DMS53 (cell line): ENCODE data around the gene KSR2.
"Not testable (repeated sequence)": the region's sequence is repeated elsewhere in the genome, so short reads cannot be mapped to it uniquely, and the experiment has no call there.

Source experiments
- DNase-seq: peaks from one replicate; lab custom pipeline; 2025; lab: John Stamatoyannopoulos, UW

KSR2 gene

DNA sequence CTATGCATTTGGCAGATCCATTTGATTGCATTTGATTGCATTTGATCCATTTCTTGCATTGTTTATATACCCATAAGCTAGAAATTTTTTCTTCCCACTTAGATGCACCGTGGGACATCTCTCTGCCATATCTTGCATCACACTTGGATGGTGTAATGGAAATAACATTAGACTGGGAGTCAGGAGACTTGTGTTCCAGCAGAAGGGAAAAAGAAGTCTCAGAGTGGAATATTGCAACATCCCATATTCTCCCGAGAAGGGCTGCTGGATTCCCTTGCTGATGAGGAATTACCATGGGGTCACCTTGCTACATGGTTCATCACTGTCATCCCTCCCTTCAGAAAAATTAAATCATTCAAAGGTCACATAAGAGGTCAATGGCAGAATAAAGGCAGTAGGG, 78.1 kb downstream of the KSR2 start:
- DNase-seq = no peak

- DNase-seq = peak; percentile 47
These were observed 78.7 kb downstream of the KSR2 start for GRCh38 chr12:117890137-117890536.

GRCh38 chr12:117889098-117889497, 79.7 kb downstream of the KSR2 start:
- DNase-seq = no peak

GRCh38 chr12:117885211-117885610, 83.6 kb downstream of the KSR2 start:
- DNase-seq = no peak

DNA sequence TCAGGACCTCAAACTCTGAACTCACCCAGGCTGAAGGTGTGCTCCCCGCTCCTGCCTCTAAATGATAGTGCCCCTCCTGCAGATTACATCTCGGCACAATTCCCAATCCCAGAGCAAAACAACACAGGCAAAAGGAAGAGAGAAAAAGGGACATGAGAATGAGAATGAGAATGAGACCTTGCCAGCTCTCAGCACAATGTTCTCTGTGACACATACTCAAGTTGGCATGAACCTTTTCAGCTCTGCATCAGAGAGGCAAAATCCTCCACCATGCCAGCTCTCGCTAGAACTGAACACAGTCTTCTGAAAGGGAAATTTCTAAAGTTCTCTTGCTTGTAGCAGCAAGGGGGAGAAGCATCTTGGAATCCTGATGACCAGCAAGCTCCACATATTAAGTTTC, 84.6 kb downstream of the KSR2 start:
- no peak for DNase-seq

DNA sequence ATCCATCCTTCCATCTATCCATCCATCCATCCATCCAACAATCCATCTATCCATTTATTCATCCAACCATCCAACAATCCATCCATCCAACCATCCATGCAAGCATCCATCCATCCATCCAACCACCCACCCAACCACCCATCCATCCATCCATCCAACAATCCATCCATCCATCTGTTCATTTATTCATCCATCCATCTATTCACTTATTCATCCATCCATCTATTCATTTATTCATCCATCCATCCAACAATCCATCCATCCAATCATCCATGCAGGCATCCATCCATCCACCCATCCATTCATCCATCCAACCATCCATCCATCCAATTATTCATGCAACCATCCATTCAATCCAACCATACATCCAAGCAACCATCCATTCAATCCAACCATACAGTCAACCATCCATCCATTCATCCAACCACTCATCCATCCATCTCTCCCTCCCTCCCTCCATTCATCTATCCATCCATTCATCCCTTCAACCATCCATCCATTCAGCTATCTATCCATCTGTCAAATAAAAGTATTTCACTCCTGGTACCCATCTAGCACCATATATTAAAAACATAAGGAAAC, 86.1 kb downstream of the KSR2 start:
- DNase-seq = no peak

- no peak for DNase-seq
These were observed 86.6 kb downstream of the KSR2 start for GRCh38 chr12:117882181-117882580.

GRCh38 chr12:117881517-117881916, 87.3 kb downstream of the KSR2 start:
- DNase-seq = no peak

- no peak for DNase-seq
These were observed 90.2 kb downstream of the KSR2 start for GRCh38 chr12:117878605-117879004.

DNA sequence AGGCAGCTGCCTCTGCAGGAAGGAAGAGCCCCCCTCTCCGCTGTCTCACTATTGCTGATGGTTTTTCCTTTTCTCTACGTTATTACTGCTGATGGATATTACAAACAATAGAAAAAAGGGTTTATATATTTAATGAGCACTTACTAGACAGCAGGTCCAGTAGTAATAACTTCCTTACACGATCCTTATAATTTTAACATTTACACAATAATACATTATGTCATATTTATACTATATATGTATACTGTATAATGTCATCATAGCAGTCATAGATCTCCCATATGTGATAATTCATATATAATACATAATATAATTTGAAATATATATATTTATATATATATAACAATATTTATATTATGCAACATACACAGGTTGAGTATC, 92.4 kb downstream of the KSR2 start:
- DNase-seq = no peak

DNA sequence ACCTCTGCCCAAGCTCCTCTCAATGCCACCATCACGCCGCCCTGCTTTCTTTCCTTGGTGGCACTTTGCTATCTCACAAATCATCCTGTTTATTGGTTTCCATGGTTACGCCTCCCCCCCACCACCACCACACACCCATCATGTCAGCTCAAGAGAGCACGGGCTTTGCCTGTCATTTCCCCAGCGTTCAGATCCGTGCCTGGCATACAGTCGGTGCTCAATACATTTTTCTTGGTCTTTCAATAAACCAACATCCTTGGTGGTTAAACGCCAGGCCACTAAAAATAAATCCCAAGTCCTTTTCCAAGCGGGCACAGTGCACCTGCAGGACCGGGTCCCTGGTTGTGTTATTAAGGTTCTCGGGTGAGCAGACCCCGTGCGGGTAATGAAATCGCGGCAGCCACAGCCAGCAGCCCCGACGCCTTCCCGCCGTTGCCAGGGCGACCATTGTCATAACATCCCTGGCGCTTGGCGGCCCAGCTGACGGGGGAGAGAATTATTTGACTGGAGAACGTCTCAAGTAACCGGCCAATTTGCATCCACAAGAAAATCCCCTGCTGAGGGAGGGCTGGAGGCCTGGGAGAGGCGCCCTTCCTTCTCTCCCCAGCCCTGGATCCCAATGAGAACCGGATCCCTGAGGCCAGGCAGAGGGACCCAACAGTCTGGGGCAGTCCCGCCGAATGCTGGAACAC, 92.9 kb downstream of the KSR2 start:
- DNase-seq = peak; percentile 86

- DNase-seq = peak; percentile 90
These were observed 93.9 kb downstream of the KSR2 start for GRCh38 chr12:117874842-117875434.

- not testable (repeated sequence) for DNase-seq
These were observed 94.6 kb downstream of the KSR2 start for GRCh38 chr12:117874198-117874597.

DNA sequence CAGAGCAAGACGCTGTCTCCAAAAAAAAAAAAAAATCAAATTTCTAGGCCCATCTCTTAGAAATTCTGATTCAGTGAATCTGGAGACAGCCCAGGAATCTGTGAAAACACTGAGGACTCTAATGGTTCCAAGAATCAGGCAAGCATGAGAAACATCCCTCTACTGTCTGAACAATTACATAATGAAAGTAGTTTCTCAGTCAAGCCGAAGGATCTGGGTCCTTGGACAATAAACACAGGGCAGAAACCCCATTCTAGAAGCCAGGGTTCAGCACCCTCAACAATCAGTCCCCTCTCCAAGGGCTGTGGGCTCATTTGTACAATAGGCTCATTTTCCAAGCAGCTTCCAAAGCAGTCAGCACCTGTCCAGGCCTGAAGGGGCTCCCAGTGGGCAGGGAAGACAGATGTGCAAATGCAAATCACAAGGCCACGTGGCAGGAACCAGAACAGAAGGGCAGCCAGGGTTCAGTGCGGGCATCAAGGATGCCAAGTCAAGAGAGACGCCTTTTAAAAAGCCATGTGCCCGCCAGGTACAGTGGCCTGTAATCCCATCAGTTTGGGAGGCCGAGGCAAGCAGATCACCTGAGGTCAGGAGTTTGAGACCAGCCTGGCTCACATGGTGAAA, 96.1 kb downstream of the KSR2 start:
- DNase-seq = no peak

DNA sequence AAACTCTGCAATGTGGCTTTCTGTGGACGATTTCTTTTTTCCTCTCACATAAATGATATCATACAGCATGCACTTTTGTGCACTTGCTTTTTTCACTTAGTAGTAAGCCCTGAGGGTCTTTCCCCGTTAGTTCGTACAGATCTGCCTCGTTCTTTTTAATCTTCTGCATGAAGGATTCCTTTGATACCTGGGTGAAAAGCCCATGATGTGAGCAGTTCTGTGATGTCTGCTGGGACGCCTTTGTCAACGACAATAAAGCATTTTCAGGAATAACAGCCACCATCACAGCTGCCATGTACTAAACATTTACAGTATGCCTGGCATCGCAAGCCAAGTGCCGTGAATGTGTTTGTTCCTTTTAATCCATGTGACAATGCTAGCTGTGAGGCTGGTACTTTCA, 99.2 kb downstream of the KSR2 start:
- no peak for DNase-seq

DNA sequence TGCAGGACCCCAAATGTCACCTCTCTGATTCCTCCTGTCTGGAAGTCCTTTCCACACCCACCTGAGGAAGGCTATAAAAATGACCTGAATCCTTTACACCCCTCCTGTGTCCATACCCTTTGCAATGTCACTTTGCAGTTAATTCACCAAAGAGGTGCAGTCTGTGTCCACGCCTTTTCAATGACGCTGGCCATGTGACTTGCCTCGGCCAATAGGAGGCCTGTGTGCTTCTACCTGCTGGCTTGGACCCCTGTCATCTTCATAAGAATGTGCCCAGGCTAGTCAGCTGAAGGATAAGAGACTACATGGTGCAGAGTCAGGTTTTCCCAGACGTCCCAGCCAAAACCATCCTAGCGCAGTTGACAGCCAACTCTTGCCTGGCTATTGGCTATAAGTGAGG, 101.4 kb downstream of the KSR2 start:
- no peak for DNase-seq

DNA sequence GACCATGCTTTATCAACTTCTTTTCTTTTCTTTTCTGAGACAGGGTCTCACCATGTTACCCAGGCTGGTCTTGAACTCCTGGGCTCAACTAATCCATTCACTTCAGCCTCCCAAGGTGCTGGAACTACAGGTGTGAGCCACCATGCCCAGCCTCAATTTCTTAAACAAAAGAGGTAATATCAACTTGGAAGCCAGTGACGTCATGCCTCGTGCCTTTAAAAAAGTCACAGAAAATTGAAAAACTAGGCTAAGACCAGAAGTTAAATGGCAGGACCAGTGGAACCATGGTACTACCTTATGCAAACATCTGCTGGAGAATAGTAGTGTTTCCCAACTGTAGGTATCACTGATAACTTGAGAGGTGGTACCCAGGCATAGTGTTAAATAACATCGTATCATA, 103.3 kb downstream of the KSR2 start:
- DNase-seq = no peak

DNA sequence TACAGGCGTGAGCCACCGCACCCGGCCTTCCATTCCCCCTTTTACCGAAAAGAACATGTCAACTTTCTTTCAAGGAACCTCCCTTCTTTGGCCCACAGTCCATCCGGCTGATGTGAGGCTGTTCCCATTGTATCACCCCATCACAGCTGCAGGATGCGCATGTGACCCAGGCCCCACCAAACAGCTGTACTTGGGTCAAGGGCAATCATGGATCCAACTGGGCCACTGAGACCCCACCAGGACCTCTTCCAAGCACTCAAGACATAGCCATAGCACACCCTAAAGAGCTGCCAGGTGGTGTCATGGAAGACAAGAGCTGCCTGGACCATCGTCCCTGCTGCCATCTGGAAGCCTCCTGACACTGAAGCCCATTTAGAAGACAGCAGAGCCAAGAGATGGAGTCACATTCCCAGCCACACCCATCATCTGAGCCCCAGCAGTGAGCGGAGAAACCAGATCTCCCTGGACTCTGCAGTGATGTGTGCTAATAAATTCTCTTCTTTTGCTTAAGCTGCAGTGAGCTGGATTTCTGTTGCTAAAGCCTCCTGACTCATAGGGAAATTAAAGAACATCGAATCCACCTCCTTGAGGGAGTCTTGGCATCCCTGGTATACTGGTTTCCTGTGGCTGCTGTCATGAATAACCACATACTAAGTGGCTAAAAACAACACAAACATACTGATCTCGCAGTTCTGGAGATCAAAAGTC, 105.6 kb downstream of the KSR2 start:
- DNase-seq = no peak

DNA sequence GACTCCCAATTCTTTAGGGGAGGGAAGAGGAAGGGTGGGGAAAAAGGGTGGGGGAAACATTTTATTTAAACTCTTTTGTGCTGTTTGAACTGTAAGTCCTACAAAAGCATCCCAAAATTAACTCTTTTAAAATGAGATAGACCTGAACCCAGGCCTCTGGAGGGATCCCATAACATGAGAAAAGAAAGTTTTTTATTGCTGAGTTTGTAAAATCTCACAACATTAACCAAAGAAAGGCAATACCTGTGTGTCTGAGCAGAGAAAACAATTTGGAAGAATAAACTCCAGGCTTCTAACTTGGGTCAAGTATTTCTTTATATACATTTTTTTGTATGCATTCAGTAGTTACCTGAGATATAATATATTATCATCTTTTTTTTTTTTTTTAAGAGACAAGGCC, 107.1 kb downstream of the KSR2 start:
- no peak for DNase-seq

DNA sequence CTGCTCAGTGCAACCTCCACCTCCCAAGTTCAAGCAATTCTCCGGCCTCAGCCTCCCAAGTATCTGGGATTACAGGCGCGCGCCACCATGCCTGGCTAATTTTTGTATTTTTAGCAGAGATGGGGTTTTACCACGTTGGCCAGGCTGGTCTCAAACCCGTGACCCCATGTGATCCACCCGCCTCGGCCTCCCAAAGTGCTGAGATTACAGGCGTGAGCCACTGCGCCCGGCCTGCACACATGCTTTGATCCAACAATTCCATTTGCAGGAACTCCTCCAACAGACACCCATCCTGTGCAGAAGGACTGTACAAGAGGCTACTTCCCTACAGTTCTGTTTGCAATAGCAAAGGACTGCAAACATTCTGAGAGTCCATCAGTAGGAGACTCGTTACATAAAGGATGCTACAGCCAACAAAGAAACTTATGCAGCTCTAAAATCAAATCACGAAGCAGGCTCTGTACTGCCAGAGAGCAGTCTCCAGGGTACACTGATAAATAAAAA, 108.0 kb downstream of the KSR2 start:
- DNase-seq = peak; percentile 45

- DNase-seq = no peak
These were observed 108.7 kb downstream of the KSR2 start for GRCh38 chr12:117860111-117860510.
